LNCAP (cell line): Measurements from ENCODE around the gene LRRN4CL.

Experiments
- TF ChIP-seq, protein P1 (sequence below): fragments of 450-650 bp; IDR thresholded peaks from 2 replicates; pipeline ENCODE4 v1.5.1; 2017; ENCODE audit warnings: mild to moderate bottlenecking

LRRN4CL gene

DNA sequence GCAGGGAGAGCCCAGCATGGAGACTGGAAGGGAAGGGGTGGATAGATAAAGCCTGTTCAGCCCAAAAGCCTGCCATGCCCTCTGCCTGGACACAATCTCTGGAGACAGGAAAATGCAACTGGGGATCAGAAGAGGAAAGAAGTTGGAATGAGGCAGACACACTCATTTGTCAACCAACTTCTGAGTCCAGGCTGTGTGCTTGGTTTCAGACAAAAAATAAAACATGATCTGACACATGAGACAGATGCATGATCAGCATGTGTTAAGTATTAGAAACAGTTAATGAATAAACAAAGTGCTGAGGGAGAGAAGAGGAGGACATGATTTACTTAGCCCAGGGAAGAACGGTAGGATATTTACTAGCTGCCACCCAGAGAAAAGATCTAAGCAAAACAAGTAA, 839 bp downstream of the LRRN4CL start:
- TF ChIP-seq, protein P1, sequence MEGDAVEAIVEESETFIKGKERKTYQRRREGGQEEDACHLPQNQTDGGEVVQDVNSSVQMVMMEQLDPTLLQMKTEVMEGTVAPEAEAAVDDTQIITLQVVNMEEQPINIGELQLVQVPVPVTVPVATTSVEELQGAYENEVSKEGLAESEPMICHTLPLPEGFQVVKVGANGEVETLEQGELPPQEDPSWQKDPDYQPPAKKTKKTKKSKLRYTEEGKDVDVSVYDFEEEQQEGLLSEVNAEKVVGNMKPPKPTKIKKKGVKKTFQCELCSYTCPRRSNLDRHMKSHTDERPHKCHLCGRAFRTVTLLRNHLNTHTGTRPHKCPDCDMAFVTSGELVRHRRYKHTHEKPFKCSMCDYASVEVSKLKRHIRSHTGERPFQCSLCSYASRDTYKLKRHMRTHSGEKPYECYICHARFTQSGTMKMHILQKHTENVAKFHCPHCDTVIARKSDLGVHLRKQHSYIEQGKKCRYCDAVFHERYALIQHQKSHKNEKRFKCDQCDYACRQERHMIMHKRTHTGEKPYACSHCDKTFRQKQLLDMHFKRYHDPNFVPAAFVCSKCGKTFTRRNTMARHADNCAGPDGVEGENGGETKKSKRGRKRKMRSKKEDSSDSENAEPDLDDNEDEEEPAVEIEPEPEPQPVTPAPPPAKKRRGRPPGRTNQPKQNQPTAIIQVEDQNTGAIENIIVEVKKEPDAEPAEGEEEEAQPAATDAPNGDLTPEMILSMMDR = no peak

DNA sequence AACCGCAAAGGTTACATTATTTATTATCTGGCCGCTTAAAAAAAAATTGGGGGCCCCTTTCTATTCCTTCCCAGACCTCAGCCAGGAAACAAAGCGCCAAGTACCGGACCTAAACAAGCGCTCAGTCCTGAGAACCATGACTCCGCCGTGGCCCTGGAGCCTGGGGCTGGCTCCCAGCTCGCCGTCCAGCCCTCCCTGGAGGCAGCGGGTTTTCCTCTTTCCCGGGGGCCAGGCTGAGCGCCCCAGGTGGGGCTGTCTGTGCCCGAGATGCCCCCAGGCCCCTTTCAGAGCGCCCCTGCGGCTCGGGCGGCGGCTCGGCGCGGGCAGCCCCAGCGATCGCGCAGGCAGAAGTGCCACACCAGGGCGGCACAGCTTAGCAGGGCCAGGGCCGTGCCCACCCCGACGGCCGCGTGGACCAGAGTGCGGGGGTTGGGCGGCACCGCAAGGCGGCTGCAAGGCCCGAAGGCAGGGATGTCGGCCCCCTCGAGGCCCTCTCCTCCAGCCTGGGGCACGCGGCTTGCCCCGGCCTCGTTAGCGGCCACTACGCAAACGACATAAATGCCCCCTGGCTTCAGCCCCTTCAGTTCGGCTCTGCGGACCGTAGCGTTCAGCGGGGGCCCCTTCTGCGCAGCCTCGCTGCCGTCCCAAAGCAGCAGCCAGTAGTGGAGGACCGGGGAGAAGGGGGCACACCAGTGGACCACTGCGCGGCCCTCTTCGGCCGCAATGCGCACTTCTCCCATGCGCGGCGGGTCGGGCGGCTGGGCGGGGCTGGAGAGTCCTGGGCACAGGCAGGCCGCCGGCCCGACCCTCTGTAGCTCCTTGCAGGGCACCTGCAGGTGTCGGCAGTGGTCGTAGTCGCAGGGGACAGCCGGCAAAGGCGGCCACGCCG, 1.6 kb downstream of the LRRN4CL start:
- TF ChIP-seq, protein P1 = no peak

DNA sequence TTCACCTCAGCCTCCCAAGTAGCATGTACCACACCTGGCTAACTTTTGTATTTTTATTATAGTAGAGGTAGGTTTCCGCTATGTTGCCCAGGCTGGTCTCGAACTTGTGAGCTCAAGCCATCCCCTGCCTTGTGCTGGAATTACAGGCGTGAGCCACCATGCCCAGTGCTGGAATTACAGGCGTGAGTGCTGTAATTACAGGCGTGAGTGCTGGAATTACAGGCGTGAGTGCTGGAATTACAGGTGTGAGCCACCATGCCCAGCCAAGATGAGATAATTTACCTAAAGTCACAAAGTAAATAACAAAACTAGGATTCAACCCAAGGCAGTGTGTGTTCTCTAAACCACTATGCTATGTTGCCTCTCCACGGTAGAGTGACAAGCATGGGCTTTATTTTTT, 6.8 kb downstream of the LRRN4CL start:
- TF ChIP-seq, protein P1 = no peak

DNA sequence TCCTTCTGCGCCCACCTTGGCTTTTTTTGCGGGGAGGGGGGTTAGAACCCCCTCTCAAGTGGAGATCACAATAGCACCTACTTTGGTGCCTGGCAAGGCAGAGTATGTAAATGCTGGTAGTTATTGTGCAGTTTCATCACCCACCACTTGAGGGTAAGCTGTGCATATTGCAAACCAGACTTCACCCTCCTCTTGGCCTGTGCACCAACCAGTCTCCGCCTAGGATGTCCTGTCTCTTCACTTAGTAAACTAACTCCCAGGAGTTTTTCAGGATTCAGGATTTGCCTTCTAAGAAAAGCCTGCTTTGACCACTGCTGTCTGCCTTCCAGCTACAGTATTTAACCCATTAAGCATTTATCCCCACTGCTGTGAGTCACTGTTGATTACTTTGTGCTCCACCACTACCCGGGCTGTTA, 8.5 kb downstream of the LRRN4CL start:
- TF ChIP-seq, protein P1 = peak; percentile 59

DNA sequence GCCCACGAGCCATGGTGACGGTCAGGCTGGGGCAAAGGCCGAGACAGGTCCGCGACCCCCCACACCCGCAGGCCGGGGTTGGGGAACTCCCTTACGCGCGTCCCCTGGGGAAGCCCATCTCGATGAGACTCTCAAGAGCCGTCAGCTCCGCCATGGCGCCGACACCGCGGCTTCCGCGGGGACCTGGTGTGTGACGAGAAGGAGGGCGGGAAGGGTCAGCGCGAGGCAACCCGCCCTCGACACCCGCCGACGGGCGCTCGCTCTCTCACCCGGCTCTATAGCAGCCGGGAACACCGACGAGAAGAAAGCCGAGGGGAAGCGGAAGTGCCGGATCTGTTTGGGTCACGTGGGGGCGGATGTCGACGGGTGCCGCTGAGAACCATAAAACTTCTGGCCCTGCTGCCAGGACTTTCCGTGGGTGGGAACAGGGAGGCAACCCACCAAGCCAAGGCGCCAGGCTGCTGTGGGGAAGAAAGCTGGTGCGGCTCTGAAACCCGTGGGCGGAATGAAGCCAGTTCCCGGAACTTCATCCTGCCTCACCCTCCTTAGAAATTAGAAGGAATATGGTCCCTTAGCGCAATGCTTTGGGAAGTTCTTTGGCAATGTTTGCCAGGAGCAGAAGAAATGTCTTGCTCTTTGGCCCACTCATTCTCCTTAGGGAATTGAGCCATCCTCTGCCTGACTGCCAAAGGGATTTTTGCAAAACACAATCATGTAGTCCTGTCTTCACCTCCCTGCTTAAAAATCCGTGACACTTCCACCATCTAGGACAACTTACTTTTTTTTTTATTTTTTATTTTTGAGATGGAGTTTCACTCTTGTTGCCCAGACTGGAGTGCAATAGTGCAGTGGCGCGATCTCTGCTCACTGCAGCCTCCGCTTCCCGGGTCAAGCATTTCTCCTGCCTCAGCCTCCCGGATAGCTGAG, 10.3 kb downstream of the LRRN4CL start, which contains the start of gene UBXN1:
Gene UBXN1 (minus strand): TSS at position 304 of the 927 bp plus-strand sequence. CDS start 150 bp downstream, at position 154.
- TF ChIP-seq, protein P1 = no peak

DNA sequence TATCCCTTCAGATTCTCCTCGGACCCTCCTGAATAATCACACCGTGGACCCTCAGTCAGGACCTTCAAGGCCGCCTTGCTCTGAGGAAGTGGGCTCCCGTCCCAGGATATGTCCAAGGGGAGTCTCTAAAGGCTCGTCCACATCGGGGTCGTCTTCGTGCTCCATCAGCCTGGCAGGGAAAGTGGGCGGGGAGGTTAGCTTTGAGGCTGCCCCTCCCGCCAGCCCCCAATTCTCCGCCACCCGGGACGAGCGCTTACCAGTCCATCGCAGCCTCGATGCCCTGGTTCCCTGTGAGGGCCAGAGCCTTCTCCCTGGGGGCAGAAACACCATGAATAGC, 10.9 kb downstream of the LRRN4CL start:
- TF ChIP-seq, protein P1 = no peak

DNA sequence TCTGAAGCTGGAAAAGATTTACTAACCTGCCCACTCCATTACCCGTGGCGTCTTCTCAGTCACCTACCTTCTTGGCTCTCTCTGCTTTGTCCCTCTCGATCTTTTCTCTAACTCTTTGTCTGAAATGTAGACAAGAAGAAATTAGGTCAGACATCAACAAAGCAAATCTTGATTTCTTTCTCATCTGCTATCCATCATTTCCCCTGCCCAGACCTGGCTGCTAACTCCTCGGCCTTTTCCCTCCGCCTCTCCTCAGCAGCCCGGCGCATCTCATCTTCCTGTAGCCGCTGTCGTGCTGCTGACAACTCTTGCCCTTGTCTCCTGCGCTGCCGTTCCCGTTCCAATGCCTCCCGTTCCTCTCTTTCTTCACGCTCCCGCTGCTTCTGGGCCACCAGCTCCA, 11.6 kb downstream of the LRRN4CL start:
- TF ChIP-seq, protein P1 = no peak
